ENCODE results near the gene SULT2B1.
"Not testable (repeated sequence)": the region's sequence is repeated elsewhere in the genome, so short reads cannot be mapped to it uniquely, and the experiment has no call there.

Gene SULT2B1

DNA sequence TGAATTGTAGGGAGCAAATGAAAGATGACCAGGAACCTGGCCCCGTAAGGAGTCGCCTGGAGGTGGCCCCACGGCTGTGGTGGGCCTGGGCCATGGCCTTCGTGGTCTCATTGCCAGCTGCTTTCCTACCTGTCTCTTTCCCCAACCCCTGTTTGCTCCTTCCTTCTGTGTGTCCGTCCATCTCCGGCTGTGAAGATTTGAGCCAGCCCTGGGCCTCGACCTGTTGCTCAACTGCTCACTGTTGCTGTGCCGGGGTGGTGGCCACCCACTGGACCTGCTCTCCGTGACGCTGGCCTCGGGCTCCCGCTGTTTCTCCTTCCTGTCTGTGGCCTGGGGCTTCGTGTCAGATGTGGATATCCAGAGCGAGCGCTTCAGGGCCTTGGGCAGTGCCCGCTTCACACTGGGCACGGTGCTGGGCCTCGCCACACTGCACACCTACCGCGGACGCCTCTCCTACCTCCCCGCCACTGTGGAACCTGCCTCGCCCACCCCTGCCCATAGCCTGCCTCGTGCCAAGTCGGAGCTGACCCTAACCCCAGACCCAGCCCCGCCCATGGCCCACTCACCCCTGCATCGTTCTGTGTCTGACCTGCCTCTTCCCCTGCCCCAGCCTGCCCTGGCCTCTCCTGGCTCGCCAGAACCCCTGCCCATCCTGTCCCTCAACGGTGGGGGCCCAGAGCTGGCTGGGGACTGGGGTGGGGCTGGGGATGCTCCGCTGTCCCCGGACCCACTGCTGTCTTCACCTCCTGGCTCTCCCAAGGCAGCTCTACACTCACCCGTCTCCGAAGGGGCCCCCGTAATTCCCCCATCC, 76.7 kb downstream of the SULT2B1 start:
- H3K4me1 ChIP-seq (ENCODE audit: control insufficient read depth, insufficient read depth, low read length): peaks cover 10% of the 10 kb centered on the region
- peaks cover 11% of the 10 kb centered on the region; the same call in 1 of the 2 replicates for H3K36me3 ChIP-seq (ENCODE audit: control insufficient read depth, insufficient read depth, low read length)

DNA sequence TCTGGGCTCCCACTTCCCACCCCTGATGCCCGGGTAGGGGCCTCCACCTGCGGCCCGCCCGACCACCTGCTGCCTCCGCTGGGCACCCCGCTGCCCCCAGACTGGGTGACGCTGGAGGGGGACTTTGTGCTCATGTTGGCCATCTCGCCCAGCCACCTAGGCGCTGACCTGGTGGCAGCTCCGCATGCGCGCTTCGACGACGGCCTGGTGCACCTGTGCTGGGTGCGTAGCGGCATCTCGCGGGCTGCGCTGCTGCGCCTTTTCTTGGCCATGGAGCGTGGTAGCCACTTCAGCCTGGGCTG, 77.3 kb downstream of the SULT2B1 start:
- DNase-seq (ENCODE audit: low read depth, low spot score): no peak
- peaks cover 13% of the 10 kb centered on the region for H3K4me1 ChIP-seq (ENCODE audit: control insufficient read depth, insufficient read depth, low read length)
- H3K27me3 ChIP-seq (ENCODE audit: control insufficient read depth, insufficient read depth, low read length): no peaks in the 10 kb centered on the region
- no peaks in the 10 kb centered on the region for H3K9me3 ChIP-seq (ENCODE audit: control insufficient read depth, insufficient read depth, low read length)
- peaks cover 11% of the 10 kb centered on the region; the same call in 1 of the 2 replicates for H3K36me3 ChIP-seq (ENCODE audit: control insufficient read depth, insufficient read depth, low read length)
- no peak overlapping the region for H3K27ac ChIP-seq (ENCODE audit: low read length)
- no CpG with 5 or more reads among the region's 22 CpGs for WGBS (ENCODE audit: insufficient coverage, insufficient read length)
- no peak overlapping the region for H3K4me3 ChIP-seq (ENCODE audit: low read length)

More for the DNA sequence above, 76.7 kb downstream of the SULT2B1 start:
- Histone ChIP-seq H3K27ac (ENCODE audit: low read length) (no peak overlapping the region), H3K27me3 (ENCODE audit: control insufficient read depth, insufficient read depth, low read length) (no peaks in the 10 kb centered on the region), H3K9me3 (ENCODE audit: control insufficient read depth, insufficient read depth, low read length) (no peaks in the 10 kb centered on the region), H3K4me3 (ENCODE audit: low read length) (no peak overlapping the region)
- no peak for DNase-seq (ENCODE audit: low read depth, low spot score)
- WGBS (ENCODE audit: insufficient coverage, insufficient read length): no CpG with 5 or more reads among the region's 34 CpGs

DNA sequence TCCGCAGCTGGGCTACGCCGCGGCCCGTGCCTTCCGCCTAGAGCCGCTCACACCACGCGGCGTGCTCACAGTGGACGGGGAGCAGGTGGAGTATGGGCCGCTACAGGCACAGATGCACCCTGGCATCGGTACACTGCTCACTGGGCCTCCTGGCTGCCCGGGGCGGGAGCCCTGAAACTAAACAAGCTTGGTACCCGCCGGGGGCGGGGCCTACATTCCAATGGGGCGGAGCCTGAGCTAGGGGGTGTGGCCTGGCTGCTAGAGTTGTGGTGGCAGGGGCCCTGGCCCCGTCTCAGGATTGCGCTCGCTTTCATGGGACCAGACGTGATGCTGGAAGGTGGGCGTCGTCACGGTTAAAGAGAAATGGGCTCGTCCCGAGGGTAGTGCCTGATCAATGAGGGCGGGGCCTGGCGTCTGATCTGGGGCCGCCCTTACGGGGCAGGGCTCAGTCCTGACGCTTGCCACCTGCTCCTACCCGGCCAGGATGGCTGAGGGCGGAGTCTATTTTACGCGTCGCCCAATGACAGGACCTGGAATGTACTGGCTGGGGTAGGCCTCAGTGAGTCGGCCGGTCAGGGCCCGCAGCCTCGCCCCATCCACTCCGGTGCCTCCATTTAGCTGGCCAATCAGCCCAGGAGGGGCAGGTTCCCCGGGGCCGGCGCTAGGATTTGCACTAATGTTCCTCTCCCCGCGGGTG, 77.8 kb downstream of the SULT2B1 start:
- WGBS (ENCODE audit: insufficient coverage, insufficient read length): no CpG with 5 or more reads among the region's 48 CpGs
- Histone ChIP-seq H3K27ac (ENCODE audit: low read length) (no peak overlapping the region), H3K4me1 (ENCODE audit: control insufficient read depth, insufficient read depth, low read length) (peaks cover 13% of the 10 kb centered on the region), H3K9me3 (ENCODE audit: control insufficient read depth, insufficient read depth, low read length) (no peaks in the 10 kb centered on the region), H3K36me3 (ENCODE audit: control insufficient read depth, insufficient read depth, low read length) (peaks cover 11% of the 10 kb centered on the region; the same call in 1 of the 2 replicates), H3K27me3 (ENCODE audit: control insufficient read depth, insufficient read depth, low read length) (no peaks in the 10 kb centered on the region), H3K4me3 (ENCODE audit: low read length) (no peak overlapping the region)
- DNase-seq (ENCODE audit: low read depth, low spot score): peak; percentile 98

DNA sequence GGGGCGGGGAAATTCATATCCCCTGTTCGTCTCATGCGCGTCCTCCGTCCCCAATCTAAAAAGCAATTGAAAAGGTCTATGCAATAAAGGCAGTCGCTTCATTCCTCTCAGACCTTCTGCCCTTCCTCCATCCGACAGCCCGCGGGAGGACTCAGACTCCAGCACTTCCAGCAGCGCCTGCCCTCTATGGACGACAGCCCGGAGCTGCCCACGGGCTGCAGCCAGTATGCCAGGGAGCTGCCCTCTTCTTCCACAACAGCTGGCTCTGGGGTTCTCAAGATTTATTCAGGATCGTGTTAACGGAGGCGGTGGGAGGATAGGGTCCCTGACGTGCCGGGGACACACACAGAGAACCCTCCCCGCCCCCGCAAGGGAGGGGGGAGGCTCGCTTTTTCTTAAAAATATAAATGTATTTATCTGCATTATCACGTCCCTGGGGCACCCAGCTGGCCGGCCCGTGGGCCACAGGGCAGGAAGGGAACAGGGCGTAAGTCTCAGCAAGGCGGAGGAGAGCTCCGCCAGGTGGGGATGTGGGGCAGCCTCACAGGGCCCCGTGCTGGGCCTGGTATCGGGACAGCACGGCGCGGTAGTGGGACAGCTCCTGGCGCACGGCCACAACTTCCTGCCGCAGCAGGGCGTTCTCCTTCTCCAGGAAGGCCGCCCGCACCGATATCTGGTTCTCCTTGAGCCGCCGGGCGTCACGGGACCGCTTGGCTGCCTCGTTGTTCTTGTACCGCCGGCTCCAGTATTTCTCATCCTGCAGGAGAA, 78.5 kb downstream of the SULT2B1 start:
- Histone ChIP-seq H3K27ac (ENCODE audit: low read length) (no peak overlapping the region), H3K36me3 (ENCODE audit: control insufficient read depth, insufficient read depth, low read length) (peaks cover 11% of the 10 kb centered on the region; the same call in 1 of the 2 replicates), H3K9me3 (ENCODE audit: control insufficient read depth, insufficient read depth, low read length) (no peaks in the 10 kb centered on the region), H3K4me1 (ENCODE audit: control insufficient read depth, insufficient read depth, low read length) (peaks cover 12% of the 10 kb centered on the region), H3K27me3 (ENCODE audit: control insufficient read depth, insufficient read depth, low read length) (no peaks in the 10 kb centered on the region), H3K4me3 (ENCODE audit: low read length) (peak overlapping the region; percentile 6; the same call in 1 of the 2 replicates)
- no CpG with 5 or more reads among the region's 47 CpGs for WGBS (ENCODE audit: insufficient coverage, insufficient read length)
- no peak for DNase-seq (ENCODE audit: low read depth, low spot score)

DNA sequence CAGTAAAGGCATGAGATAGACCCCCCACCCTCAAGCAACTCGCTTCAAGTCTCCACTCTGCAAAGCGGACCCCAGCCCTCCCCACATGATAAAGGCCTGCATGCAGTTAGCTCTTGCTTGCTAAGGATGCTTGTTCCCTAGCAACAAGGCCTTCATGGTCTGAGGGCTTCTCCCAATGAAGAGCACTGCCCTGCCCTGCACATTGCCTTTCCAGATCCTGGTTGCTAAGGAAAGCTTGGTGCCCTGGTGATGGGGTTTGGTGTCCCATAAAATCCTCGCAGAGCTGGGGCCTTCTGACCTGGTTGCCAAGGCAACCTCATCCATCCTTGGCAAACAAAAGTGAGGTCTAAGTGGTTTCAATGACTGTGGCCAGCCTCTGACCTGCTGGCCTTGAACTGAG, 79.3 kb downstream of the SULT2B1 start:
- H3K4me1 ChIP-seq (ENCODE audit: control insufficient read depth, insufficient read depth, low read length): peaks cover 12% of the 10 kb centered on the region
- H3K36me3 ChIP-seq (ENCODE audit: control insufficient read depth, insufficient read depth, low read length): peaks cover 5% of the 10 kb centered on the region; the same call in 1 of the 2 replicates
- no CpG with 5 or more reads among the region's 3 CpGs for WGBS (ENCODE audit: insufficient coverage, insufficient read length)
- DNase-seq (ENCODE audit: low read depth, low spot score): no peak
- H3K9me3 ChIP-seq (ENCODE audit: control insufficient read depth, insufficient read depth, low read length): no peaks in the 10 kb centered on the region
- H3K27me3 ChIP-seq (ENCODE audit: control insufficient read depth, insufficient read depth, low read length): no peaks in the 10 kb centered on the region; the same call in 1 of the 2 replicates
- no peak overlapping the region for H3K27ac ChIP-seq (ENCODE audit: low read length)
- no peak overlapping the region for H3K4me3 ChIP-seq (ENCODE audit: low read length)

DNA sequence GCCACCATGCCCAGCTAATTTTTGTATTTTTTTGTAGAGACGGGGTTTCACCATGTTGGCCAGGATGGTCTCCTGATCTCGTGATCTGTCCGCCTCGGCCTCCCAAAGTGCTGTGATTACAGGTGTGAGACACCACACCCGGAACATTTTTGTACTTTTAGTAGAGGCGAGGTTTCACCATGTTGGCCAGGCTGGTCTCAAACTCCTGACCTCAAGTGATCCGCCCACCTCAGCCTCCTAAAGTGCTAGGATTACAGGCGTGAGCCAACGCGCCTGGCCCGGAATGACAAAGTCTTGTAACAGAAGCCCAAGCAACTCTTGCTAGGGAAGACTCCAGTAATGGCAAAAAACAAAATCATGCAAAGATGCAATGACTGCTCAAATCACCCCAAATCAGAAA, 80.3 kb downstream of the SULT2B1 start:
- not testable (repeated sequence) for H3K27ac ChIP-seq (ENCODE audit: low read length)

DNA sequence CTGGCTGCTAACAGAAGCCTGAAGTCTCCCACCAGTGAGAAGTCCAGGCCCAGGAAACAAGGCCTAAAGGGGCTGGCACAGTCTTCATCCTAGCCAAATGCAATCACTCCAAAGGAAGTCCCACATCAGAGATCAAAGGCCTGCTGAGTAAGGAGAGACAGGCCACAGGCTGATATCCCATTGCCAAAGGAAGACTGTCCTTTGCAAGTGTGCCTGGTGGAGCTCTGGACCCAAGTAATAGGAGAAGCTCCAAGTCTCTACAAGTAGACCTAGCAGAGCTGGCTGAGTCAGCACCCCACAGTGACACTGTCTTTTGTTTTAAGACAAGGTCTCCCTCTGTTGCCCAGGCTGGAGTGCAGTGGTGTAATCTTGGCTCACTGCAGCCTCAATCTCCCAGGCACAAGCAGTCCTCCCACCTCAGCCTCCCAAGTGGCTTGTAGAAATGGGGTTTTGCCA, 80.7 kb downstream of the SULT2B1 start:
- no peak overlapping the region for H3K27ac ChIP-seq (ENCODE audit: low read length)
- no peak for DNase-seq (ENCODE audit: low read depth, low spot score)
- no peaks in the 10 kb centered on the region for H3K9me3 ChIP-seq (ENCODE audit: control insufficient read depth, insufficient read depth, low read length)
- H3K27me3 ChIP-seq (ENCODE audit: control insufficient read depth, insufficient read depth, low read length): no peaks in the 10 kb centered on the region; the same call in 1 of the 2 replicates
- H3K4me3 ChIP-seq (ENCODE audit: low read length): no peak overlapping the region
- H3K36me3 ChIP-seq (ENCODE audit: control insufficient read depth, insufficient read depth, low read length): peaks cover 5% of the 10 kb centered on the region; the same call in 1 of the 2 replicates
- H3K4me1 ChIP-seq (ENCODE audit: control insufficient read depth, insufficient read depth, low read length): peaks cover 12% of the 10 kb centered on the region

More for the DNA sequence above, 80.3 kb downstream of the SULT2B1 start:
- H3K27me3 ChIP-seq (ENCODE audit: control insufficient read depth, insufficient read depth, low read length); H3K36me3 ChIP-seq (ENCODE audit: control insufficient read depth, insufficient read depth, low read length); H3K9me3 ChIP-seq (ENCODE audit: control insufficient read depth, insufficient read depth, low read length); DNase-seq (ENCODE audit: low read depth, low spot score); H3K4me3 ChIP-seq (ENCODE audit: low read length): not testable (repeated sequence)
- H3K4me1 ChIP-seq (ENCODE audit: control insufficient read depth, insufficient read depth, low read length): peaks cover 12% of the 10 kb centered on the region
- no CpG with 5 or more reads among the region's 11 CpGs for WGBS (ENCODE audit: insufficient coverage, insufficient read length)

DNA sequence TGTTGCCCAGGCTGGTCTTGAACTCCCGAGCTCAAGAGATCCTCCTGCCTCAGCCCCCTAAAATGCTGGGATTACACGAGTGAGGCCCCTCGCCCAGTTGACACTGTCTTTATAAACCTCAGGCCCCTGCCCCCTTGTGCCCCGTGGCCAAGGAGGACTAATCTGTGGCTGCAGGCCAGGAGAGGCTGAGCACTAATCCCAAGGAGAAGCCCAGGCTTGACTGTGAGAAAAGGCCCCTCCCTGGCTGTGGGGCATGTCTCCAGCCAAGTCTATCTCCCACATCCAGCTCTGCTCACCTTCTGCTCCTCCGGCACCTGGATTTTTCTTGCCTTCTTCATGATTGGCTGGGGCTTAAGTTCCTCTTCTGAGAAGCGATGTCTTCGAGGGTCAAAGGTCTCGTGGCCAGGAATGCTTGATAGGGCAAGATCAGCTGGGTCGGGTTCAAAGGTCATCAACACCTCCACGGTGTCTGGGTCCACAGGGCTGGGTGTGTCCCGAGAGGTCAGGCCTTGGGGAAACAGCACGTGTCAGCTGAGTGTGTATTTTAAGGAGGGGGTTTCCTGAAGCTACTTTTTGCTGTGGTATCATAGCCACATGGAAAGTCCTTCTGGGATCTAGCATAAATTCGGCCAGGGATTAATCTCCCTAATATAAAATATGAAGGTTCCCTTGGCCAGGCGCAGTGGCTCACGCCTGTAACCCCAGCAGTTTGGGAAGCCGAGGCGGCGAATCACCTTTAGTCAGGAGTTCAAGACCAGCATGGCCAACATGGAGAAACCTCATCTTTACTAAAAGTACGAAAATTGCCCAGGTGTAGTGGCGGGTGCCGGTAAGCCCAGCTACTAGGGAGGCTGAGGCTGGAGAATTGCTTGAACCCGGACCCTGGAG, 81.4 kb downstream of the SULT2B1 start:
- no CpG with 5 or more reads among the region's 22 CpGs for WGBS (ENCODE audit: insufficient coverage, insufficient read length)
- peaks cover 13% of the 10 kb centered on the region for H3K4me1 ChIP-seq (ENCODE audit: control insufficient read depth, insufficient read depth, low read length)
- H3K4me3 ChIP-seq (ENCODE audit: low read length): no peak overlapping the region
- no peak overlapping the region for H3K27ac ChIP-seq (ENCODE audit: low read length)
- no peaks in the 10 kb centered on the region; the same call in 1 of the 2 replicates for H3K27me3 ChIP-seq (ENCODE audit: control insufficient read depth, insufficient read depth, low read length)
- no peak for DNase-seq (ENCODE audit: low read depth, low spot score)
- H3K9me3 ChIP-seq (ENCODE audit: control insufficient read depth, insufficient read depth, low read length): no peaks in the 10 kb centered on the region
- peaks cover 5% of the 10 kb centered on the region; the same call in 1 of the 2 replicates for H3K36me3 ChIP-seq (ENCODE audit: control insufficient read depth, insufficient read depth, low read length)

DNA sequence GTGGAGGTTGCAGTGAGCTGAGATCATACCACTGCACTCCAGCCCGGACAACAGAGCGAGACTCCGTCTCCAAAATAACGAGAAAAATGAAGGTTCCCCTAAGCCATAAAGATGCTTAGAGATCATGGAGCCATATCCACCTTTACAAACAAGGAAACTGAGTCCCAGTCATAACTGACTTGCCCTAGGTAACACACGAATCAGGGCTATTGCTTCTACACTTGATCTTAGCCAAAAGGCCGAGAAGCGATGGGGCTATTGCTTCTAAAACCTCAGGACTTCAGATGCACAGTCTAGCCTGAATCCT, 82.0 kb downstream of the SULT2B1 start:
- H3K4me3 ChIP-seq (ENCODE audit: low read length): no peak overlapping the region
- H3K27me3 ChIP-seq (ENCODE audit: control insufficient read depth, insufficient read depth, low read length): no peaks in the 10 kb centered on the region; the same call in 1 of the 2 replicates
- no peaks in the 10 kb centered on the region for H3K9me3 ChIP-seq (ENCODE audit: control insufficient read depth, insufficient read depth, low read length)
- H3K4me1 ChIP-seq (ENCODE audit: control insufficient read depth, insufficient read depth, low read length): peaks cover 15% of the 10 kb centered on the region
- peaks cover 2% of the 10 kb centered on the region; the same call in 1 of the 2 replicates for H3K36me3 ChIP-seq (ENCODE audit: control insufficient read depth, insufficient read depth, low read length)
- DNase-seq (ENCODE audit: low read depth, low spot score): no peak
- WGBS (ENCODE audit: insufficient coverage, insufficient read length): no CpG with 5 or more reads among the region's 7 CpGs
- H3K27ac ChIP-seq (ENCODE audit: low read length): no peak overlapping the region

All from iPS DF 6.9 (cell line).